IMR-90 (cell line): ENCODE results near the gene MTF1. TPM values are rescaled to one million over a fixed set of nuclear protein-coding genes. Genes with fewer than 3 reads are reported as not detected.

Source experiments
- ATAC-seq: fragments of 200-7000 bp; cut with Tn5 transposase; 2 replicates; pipeline ENCODE4 v1.9.1; 2020; ENCODE audit warnings: low read depth, mild to moderate bottlenecking, moderate library complexity
- BruUV-seq: library from RNA; stranded (reverse); fragments of 400-500 nt; replicated peaks from 2 replicates; lab custom pipeline; 2021; lab: Mats Ljungman, UMichigan
- CTCF ChIA-PET: fragments of 300-600 bp; formaldehyde crosslinking; extraction: SDS; loops from one replicate; lab custom pipeline; 2021; ENCODE audit warnings: antibody characterized with exemption; lab: Yijun Ruan, JAX
- POLR2A ChIA-PET: fragments of 300-600 bp; sonication (Branson Sonifier 250); formaldehyde crosslinking; loops from one replicate; lab custom pipeline; 2022; ENCODE audit warnings: antibody characterized with exemption; ENCODE audit not compliant: unreplicated experiment; lab: Charles Lee
- DNase-seq: peaks from one replicate; pipeline ENCODE4 v3.0.0; 2013
- H2AFZ ChIP-seq: replicated peaks from 2 replicates; pipeline ENCODE3; 2013; ENCODE audit warnings: low read length, mild to moderate bottlenecking; ENCODE audit not compliant: poor library complexity
- H2AK5ac ChIP-seq: 2 replicates; pipeline ENCODE4 v1.6.1; 2013; ENCODE audit warnings: low read depth, low read length, inconsistent platforms
- H2AK9ac ChIP-seq: replicated peaks from 2 replicates; pipeline ENCODE3; 2013; ENCODE audit warnings: mild to moderate bottlenecking, low read depth, low read length, moderate library complexity; ENCODE audit not compliant: poor library complexity
- H2BK120ac ChIP-seq: 2 replicates; pipeline ENCODE4 v1.6.1; 2013; ENCODE audit warnings: low read depth, low read length, inconsistent platforms
- H2BK15ac ChIP-seq: 3 replicates; pipeline ENCODE4 v1.6.1; 2013; ENCODE audit warnings: low read depth, low read length, inconsistent platforms
- H2BK20ac ChIP-seq: 2 replicates; pipeline ENCODE4 v1.6.1; 2013; ENCODE audit warnings: low read depth, mild to moderate bottlenecking, inconsistent platforms, low read length, moderate library complexity
- H2BK5ac ChIP-seq: 2 replicates; pipeline ENCODE4 v1.6.1; 2013; ENCODE audit warnings: mild to moderate bottlenecking, low read depth, low read length, inconsistent platforms; ENCODE audit not compliant: poor library complexity, severe bottlenecking
- H3K14ac ChIP-seq: replicated peaks from 2 replicates; pipeline ENCODE4 v1.6.1; 2013; ENCODE audit warnings: low read depth, low read length, inconsistent platforms
- H3K18ac ChIP-seq: 2 replicates; pipeline ENCODE4 v1.6.1; 2013; ENCODE audit warnings: low read depth, low read length, control low read depth
- H3K23ac ChIP-seq: 2 replicates; pipeline ENCODE4 v1.6.1; 2013; ENCODE audit warnings: low read depth, low read length, inconsistent platforms
- H3K27ac ChIP-seq: 2 replicates; pipeline ENCODE4 v1.5.1; 2013; ENCODE audit warnings: mild to moderate bottlenecking, control low read depth, low read length; ENCODE audit not compliant: insufficient read depth
- H3K27me3 ChIP-seq: 2 replicates; pipeline ENCODE4 v1.6.1; 2013; ENCODE audit warnings: low read length; ENCODE audit not compliant: control insufficient read depth, insufficient read depth
- H3K36me3 ChIP-seq: 2 replicates; pipeline ENCODE4 v1.6.1; 2013; ENCODE audit warnings: low read length, mixed read lengths; ENCODE audit not compliant: control insufficient read depth, insufficient read depth
- H3K4ac ChIP-seq: 2 replicates; pipeline ENCODE4 v1.6.1; 2013; ENCODE audit warnings: low read depth, low read length, inconsistent platforms
- H3K4me1 ChIP-seq: 2 replicates; pipeline ENCODE4 v1.6.1; 2013; ENCODE audit warnings: low read length, mixed read lengths; ENCODE audit not compliant: control insufficient read depth, insufficient read depth
- H3K4me2 ChIP-seq: 2 replicates; pipeline ENCODE4 v1.6.1; 2013; ENCODE audit warnings: low read depth, mild to moderate bottlenecking, control low read depth, low read length, moderate library complexity
- H3K4me3 ChIP-seq: 2 replicates; pipeline ENCODE4 v1.5.1; 2013; ENCODE audit warnings: low read depth, mild to moderate bottlenecking, control low read depth, low read length, moderate library complexity; ENCODE audit not compliant: insufficient read depth
- H3K56ac ChIP-seq: 2 replicates; pipeline ENCODE4 v1.6.1; 2013; ENCODE audit warnings: low read length, inconsistent platforms; ENCODE audit not compliant: insufficient read depth; ENCODE audit errors: extremely low read depth
- H3K79me1 ChIP-seq, 2 experiments: 2 replicates each; pipeline ENCODE4 v1.6.1; 2013; ENCODE audit warnings: low read length in 2 of 2, inconsistent platforms in 1 of 2, low read depth in 1 of 2
- H3K9ac ChIP-seq: 2 replicates; pipeline ENCODE4 v1.6.1; 2013; ENCODE audit warnings: low read depth, low read length, control low read depth
- H3K9me1 ChIP-seq: 2 replicates; pipeline ENCODE4 v1.6.1; 2013; ENCODE audit warnings: low read length, inconsistent platforms; ENCODE audit not compliant: insufficient read depth
- H3K9me3 ChIP-seq: 2 replicates; pipeline ENCODE4 v1.6.1; 2013; ENCODE audit warnings: low read length; ENCODE audit not compliant: control insufficient read depth, insufficient read depth
- H4K20me1 ChIP-seq: 2 replicates; pipeline ENCODE4 v1.6.1; 2013; ENCODE audit warnings: low read length, inconsistent platforms; ENCODE audit not compliant: insufficient read depth
- H4K5ac ChIP-seq: 2 replicates; pipeline ENCODE4 v1.6.1; 2013; ENCODE audit warnings: mild to moderate bottlenecking, low read depth, low read length, control low read depth
- H4K8ac ChIP-seq, 2 experiments: 2 replicates each; pipeline ENCODE4 v1.6.1; 2013; ENCODE audit warnings: low read depth in 2 of 2, low read length in 2 of 2, control low read depth in 1 of 2, inconsistent platforms in 1 of 2
- H4K91ac ChIP-seq: 2 replicates; pipeline ENCODE4 v1.6.1; 2013; ENCODE audit warnings: low read depth, low read length, inconsistent platforms; ENCODE audit not compliant: insufficient read depth
- BHLHE40 ChIP-seq: fragments of 150-350 bp; IDR thresholded peaks from 2 replicates; pipeline ENCODE4 v1.6.1; 2016; ENCODE audit warnings: mild to moderate bottlenecking, low read depth, low read length
- CEBPB ChIP-seq: IDR thresholded peaks from 2 replicates; pipeline ENCODE4 v1.6.1; 2012; ENCODE audit warnings: low read depth, low read length, improper control_type of control experiment
- CHD1 ChIP-seq: IDR thresholded peaks from 2 replicates; pipeline ENCODE4 v1.6.1; 2012; ENCODE audit warnings: low read depth, low read length, improper control_type of control experiment
- FOS ChIP-seq: fragments of 150-350 bp; IDR thresholded peaks from 2 replicates; pipeline ENCODE4 v1.6.1; 2016; ENCODE audit warnings: low read depth, low read length
- MAFK ChIP-seq: IDR thresholded peaks from 2 replicates; pipeline ENCODE4 v1.6.1; 2012; ENCODE audit warnings: low read depth, low read length, improper control_type of control experiment
- MAZ ChIP-seq: IDR thresholded peaks from 2 replicates; pipeline ENCODE4 v1.6.1; 2012; ENCODE audit warnings: low read depth, mild to moderate bottlenecking, low read length, improper control_type of control experiment, moderate library complexity, borderline replicate concordance
- NFE2L2 ChIP-seq: fragments of 150-350 bp; IDR thresholded peaks from 2 replicates; pipeline ENCODE4 v1.6.1; 2016; ENCODE audit warnings: low read depth, mild to moderate bottlenecking, low read length
- POLR2A ChIP-seq: IDR thresholded peaks from 2 replicates; pipeline ENCODE4 v1.6.1; 2012; ENCODE audit warnings: mild to moderate bottlenecking, low read depth, low read length
- RAD21 ChIP-seq: IDR thresholded peaks from 2 replicates; pipeline ENCODE4 v1.6.1; 2012; ENCODE audit warnings: low read length, improper control_type of control experiment
- RCOR1 ChIP-seq: IDR thresholded peaks from 2 replicates; pipeline ENCODE4 v1.6.1; 2012; ENCODE audit warnings: mild to moderate bottlenecking, low read length, improper control_type of control experiment; ENCODE audit not compliant: insufficient replicate concordance
- RFX5 ChIP-seq: IDR thresholded peaks from 2 replicates; pipeline ENCODE4 v1.8.0; 2012; ENCODE audit warnings: low read depth, mild to moderate bottlenecking, low read length, moderate library complexity
- SMC3 ChIP-seq: fragments of 150-350 bp; IDR thresholded peaks from 2 replicates; pipeline ENCODE4 v1.6.1; 2016; ENCODE audit warnings: low read depth, mild to moderate bottlenecking, antibody characterized with exemption, low read length, moderate library complexity
- WGBS, 2 experiments: methylation state at CpG; one replicate each; pipeline versions ENCODE4 v1.1.5 to v1.1.7; 2013; ENCODE audit warnings: missing lambda C conversion rate in 2 of 2; ENCODE audit not compliant: insufficient read length in 1 of 2; ENCODE audit errors: extremely low coverage in 2 of 2; 5-methylcytosine and 5-hydroxymethylcytosine counted together
- dilution Hi-C: fragments of 300-500 bp; cut with HindIII; formaldehyde crosslinking; loops from one replicate; pipeline ENCODE4 v1.14.3; 2018; ENCODE audit warnings: low sequenced_read_pairs; ENCODE audit not compliant: unreplicated experiment
- in situ Hi-C: fragments of 300-500 bp; cut with MboI; formaldehyde crosslinking; loops from 3 replicates; pipeline ENCODE4 v1.14.3; 2019; ENCODE audit warnings: low sequenced_read_pairs, inconsistent platforms, mixed read lengths
- intact Hi-C: fragments of 100-400 bp; cut with micrococcal nuclease; formaldehyde crosslinking; loops from 2 replicates; pipeline ENCODE4 v1.10.0; 2022
- polyA plus RNA-seq, 3 experiments: library from polyadenylated mRNA; depleted of rRNA; stranded (reverse); fragments of >200 nt; gene quantifications; 2 replicates each; pipeline ENCODE4 v1.2.3, GENCODE V29; 2012; ENCODE audit warnings: low replicate concordance in 1 of 3
- total RNA-seq: library from RNA; depleted of rRNA; stranded (reverse); fragments of >200 nt; gene quantifications from 2 replicates; pipeline ENCODE4 v1.2.3, GENCODE V29; 2012
- TF ChIP-seq, protein P1 (sequence below): conservative IDR thresholded peaks from 2 replicates; pipeline ENCODE4 v1.5.1; 2012; ENCODE audit warnings: mild to moderate bottlenecking, low read depth, low read length, improper control_type of control experiment

The MTF1 gene
- total and polyA plus RNA-seq, 2 of the 4 experiments (the other 2 are of a cell fraction) = 2.3 to 4.7 TPM

DNA sequence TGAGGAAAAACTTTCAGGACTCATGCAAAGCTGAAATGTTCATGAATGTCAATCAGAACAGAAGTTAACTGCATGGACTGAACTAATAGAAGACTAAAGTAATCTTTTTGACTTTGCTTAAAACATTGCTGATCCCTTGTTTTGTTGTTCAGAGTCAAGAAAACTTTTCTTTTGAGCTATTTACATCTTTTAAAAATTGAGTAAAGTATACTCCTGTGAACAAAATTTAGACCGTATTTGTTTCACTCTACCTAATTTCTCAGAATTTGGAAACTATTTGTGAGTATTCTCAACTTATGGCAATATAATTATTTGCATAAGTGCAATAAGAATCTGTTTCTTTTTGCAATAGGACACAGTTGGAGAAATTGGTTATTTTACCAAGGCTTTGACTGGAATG, 46.3 kb upstream of the MTF1 start:
- Histone ChIP-seq H2BK15ac (no peak overlapping the region), H2BK20ac (no peak overlapping the region), H3K9me3 (no peaks in the 10 kb centered on the region; the same call in 1 of the 2 replicates), H3K4me1 (no peaks in the 10 kb centered on the region), H4K20me1 (no peaks in the 10 kb centered on the region; the same call in 1 of the 2 replicates), H3K56ac (no peak overlapping the region), H3K4me3 (no peak overlapping the region), H3K36me3 (peaks cover 10% of the 10 kb centered on the region; the same call in 1 of the 2 replicates), H3K9ac (no peak overlapping the region), H2AFZ (no peak overlapping the region), H4K91ac (no peak overlapping the region), H3K4ac (no peak overlapping the region), H2BK120ac (no peak overlapping the region), H2BK5ac (no peak overlapping the region), H4K8ac (no peak overlapping the region), H3K23ac (no peak overlapping the region), H2AK5ac (no peak overlapping the region), H3K18ac (no peak overlapping the region), H2AK9ac (no peak overlapping the region), H4K5ac (no peak overlapping the region), H3K27ac (no peak overlapping the region), H3K27me3 (no peaks in the 10 kb centered on the region), H3K79me1 (peaks cover 3 to 7% of the 10 kb centered on the region in 2 experiments), H3K9me1 (no peaks in the 10 kb centered on the region), H3K14ac (no peak overlapping the region), H3K4me2 (no peak overlapping the region)
- TF ChIP-seq FOS (no peak), CEBPB (no peak), BHLHE40 (no peak), CHD1 (no peak), RCOR1 (no peak), NFE2L2 (no peak), POLR2A (no peak), MAFK (no peak), RAD21 (no peak), SMC3 (no peak), MAZ (no peak), RFX5 (no peak)
- TF ChIP-seq, protein P1, sequence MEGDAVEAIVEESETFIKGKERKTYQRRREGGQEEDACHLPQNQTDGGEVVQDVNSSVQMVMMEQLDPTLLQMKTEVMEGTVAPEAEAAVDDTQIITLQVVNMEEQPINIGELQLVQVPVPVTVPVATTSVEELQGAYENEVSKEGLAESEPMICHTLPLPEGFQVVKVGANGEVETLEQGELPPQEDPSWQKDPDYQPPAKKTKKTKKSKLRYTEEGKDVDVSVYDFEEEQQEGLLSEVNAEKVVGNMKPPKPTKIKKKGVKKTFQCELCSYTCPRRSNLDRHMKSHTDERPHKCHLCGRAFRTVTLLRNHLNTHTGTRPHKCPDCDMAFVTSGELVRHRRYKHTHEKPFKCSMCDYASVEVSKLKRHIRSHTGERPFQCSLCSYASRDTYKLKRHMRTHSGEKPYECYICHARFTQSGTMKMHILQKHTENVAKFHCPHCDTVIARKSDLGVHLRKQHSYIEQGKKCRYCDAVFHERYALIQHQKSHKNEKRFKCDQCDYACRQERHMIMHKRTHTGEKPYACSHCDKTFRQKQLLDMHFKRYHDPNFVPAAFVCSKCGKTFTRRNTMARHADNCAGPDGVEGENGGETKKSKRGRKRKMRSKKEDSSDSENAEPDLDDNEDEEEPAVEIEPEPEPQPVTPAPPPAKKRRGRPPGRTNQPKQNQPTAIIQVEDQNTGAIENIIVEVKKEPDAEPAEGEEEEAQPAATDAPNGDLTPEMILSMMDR = no peak
- ATAC-seq (no peak), DNase-seq (no peak)
- BruUV-seq = no TSS peak
- in situ Hi-C loops (no loop called here), dilution Hi-C loops (no loop called here), intact Hi-C loops (no loop called here)
- ChIA-PET CTCF (no interaction called here), POLR2A (interaction anchor here (0.6 kb wide), 1 partner anchor 39 kb away, joined by 11 read pairs; no protein-coding TSS in a partner anchor)
- WGBS, 2 experiments = no CpG with 5 or more reads among the region's 1 CpG
